ENCODE measurements around the gene HPCAL1.
"Not testable (repeated sequence)": the region's sequence is repeated elsewhere in the genome, so short reads cannot be mapped to it uniquely, and the experiment has no call there.

Gene HPCAL1

DNA sequence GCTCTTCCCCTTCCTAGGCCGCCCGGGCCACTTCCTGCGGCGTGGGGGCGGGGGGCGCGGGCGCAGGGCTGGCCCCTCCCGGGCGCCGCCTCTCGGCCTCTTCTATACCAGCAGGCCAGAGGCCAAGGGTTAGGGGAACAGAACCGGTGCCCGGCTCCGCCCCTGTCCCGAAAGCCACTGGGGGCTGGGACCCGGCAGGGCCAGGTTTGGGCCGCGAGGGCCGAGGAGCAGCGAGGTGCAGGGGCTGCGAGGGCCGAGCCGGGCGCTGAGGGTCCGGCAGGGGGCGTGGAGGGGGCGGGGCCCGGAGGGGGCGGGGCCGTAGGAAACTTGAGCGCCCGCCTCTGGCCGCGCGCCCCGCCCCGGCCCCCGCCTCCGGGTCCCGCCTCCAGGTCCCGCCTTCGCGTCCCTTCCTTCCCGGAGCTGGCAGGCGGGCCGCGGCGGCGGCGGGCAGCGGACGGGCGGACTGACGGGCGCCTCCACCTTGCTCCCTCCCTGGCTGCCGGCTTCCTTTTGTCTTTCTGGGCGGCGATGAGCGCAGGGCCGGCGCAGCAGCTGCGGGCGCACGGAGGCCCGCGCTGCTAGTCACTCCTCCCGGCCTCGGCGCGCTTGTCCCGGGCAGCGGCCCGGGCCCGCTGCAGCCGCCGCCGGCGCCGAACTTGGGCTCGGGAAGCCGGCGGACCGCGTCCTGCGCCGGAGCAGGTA is at the start of gene HPCAL1:
Gene HPCAL1, plus strand, starts transcription at position 426 of the 702 bp plus-strand sequence. CDS start 116,854 bp downstream, outside the sequence.
- FAIRE-seq = no peak

DNA sequence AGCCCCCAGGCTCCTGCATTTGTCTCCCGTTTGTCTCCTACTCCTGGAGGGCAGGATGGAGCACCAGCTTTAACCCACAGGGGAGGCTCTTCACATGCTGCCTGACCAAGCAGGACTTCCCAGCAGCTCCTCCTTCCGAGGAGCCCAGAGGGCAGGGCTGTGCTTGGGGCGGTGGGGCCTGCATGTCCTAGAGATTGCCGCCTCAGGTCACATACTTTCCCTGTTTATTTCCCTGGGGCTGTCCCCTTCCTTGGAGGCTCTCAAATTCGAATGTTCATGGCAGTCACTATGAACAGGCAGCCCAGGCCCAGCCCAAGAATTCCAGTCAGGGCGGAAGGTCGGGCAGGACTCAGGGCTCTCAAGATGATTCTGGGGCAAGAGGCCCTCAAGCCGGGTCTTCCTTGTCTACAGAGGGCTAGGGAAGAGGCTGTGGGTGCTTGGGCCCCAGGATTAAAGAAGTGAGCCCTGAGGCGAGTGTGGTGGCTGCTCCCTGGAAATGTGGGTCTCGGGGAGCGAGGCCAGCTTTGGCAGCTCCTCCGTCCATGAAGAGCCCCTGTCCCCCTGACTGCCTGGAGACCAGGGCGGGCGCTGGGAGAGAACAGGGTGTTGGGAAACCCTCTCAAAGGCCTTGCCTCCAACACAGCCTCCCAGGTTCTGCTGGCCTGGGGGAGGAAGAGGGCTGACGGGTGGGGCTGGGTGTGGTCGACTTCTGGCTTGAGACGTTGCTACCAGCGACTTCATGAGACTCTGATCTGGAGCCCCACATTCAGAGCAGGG is 48.9 kb upstream of the HPCAL1 start:
- no peak for FAIRE-seq

DNA sequence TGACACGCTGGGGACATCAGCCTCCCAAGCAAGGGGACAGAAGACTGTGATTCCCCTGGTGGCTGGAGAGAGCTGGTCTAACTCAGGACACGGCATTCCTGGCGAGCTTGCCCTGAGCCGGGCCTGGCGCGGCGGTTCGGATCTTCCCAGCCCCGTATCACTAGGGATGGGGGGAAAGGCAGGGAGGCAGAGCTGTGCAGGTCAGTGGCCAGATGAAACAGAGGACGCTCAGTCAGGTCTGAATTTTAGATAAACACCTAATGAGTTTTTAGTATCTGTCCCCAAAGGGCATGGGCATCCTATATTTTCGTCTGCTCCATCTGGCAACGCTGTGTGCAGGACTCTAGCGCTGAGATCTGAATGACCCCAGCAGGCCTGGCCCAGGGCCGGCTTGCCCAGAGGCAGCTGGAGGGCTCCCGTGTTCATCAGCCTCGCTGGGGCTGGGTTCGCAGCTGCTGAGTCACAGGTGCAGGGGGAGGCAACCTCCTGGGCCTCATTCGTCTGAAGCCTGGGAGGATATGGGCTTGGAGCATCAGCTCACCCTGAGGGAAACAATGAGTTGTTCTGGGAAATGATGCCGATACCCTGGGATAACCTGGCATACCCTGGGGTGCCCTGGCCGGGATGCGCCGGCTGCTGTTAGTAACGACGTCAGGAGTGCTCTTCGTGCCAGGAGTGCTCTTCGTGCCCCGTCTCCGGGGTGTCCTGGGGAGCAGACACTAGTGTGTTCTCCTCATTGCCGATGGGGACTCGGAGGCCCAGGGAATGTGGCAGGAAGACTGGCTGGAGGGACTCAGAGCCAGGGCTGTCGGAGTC is 48.1 kb upstream of the HPCAL1 start:
- FAIRE-seq = no peak

DNA sequence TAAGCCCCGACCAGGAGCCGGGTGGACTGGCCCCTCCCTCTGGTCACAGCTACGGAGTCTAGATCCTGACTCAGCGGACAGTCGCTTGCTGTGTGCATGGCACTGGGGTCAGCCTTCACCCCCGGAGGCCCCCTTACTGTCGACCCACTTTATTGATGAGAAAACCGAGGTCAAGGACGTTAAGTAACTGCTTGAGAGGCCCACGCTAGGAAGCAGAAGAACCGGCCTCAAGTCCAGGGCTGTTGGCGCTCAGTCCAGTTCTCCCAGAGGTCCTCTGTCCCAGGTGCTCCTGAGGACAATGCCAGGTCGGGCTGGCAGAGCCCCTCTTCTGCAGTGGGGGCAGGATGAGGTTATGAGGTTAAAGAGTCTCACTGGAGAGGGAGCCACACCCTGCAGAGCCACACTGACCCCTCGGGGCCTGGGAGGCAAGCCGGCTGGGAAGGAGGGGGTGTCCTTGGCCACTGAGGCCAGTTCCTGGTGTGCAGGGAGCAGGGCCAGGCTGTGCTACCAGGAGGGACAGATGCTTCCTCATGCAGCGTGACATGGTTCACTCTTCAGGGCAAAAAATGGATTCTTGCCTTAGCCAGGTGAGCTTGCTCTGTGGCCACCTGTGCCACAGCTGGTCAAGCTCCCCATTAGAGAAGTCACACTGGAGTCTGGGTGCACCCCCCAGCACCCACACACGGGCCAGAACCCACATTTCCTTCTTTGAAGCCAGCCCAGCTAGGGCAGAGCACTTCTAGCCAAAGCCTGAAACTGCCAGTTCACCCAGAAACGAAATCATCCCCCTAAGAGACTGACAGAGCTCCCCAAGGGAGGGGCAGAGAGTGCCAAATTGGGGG is 47.3 kb upstream of the HPCAL1 start:
- FAIRE-seq = no peak

DNA sequence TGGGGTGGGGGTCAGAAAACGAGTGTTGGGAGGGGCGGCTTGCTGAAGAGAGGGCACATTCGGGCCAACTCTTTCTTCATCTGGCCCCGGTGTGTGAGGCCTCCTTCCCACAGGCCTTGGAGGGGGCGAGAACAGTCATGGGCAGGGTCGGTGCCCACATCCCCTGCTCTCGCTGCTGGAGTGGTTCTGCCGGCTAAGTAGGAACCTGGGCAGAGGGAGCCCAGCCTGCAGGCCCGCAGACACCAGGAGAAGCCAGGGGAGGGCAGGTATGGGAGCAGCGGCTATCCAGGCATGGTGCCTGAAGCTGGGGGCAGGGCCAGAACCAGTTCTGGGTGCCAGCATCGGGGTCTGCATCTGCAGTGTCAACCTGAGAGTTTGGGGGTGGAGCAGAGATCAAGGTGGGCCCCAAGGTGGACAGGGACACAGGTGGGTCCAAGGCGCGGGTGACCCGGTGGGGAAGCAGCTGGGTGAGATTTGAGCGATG is 46.6 kb upstream of the HPCAL1 start:
- FAIRE-seq = no peak

DNA sequence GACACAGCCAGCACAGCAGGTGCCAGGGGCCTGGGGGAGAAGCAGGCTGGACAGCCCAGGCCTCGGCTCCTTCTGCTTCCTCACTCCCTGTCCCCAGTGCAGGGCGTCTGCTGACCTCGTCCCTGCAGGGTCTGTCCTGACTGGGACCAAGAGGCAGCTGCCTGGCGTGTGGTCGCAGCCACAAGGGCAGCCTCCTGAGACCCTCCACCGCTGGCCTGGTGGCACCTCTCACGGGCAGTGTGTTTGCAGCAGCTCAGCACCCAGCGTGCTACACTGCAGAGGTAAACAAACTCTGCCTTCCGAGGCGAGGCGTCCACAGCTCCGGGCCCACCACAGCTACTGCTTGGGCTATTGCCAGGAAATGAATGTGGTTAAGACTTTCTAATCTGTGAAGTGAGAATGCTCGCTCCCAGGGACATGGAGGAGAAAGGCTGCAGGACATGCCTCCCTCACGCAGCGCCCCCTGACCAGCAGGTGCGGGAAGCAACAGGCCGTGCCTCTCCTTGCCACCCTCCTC is 46.1 kb upstream of the HPCAL1 start:
- FAIRE-seq = no peak

DNA sequence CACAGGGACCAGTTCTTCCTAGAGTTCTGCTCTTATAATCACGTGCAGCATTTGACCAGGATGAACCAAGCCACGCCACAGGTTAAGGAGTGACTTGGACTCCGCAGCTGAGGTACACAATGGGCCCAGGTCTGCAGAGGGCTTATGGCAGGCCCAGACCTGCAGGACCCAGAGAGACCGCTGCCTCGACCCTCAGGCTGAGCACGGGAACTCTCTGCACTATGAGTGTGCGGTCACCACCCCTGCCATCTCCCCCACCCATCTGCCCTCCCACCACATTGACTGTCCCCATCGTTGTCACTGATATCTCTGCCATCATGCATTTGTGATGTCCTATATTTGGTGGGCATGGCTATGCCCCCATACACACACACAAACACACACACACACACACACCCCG is 45.7 kb upstream of the HPCAL1 start:
- FAIRE-seq = no peak

DNA sequence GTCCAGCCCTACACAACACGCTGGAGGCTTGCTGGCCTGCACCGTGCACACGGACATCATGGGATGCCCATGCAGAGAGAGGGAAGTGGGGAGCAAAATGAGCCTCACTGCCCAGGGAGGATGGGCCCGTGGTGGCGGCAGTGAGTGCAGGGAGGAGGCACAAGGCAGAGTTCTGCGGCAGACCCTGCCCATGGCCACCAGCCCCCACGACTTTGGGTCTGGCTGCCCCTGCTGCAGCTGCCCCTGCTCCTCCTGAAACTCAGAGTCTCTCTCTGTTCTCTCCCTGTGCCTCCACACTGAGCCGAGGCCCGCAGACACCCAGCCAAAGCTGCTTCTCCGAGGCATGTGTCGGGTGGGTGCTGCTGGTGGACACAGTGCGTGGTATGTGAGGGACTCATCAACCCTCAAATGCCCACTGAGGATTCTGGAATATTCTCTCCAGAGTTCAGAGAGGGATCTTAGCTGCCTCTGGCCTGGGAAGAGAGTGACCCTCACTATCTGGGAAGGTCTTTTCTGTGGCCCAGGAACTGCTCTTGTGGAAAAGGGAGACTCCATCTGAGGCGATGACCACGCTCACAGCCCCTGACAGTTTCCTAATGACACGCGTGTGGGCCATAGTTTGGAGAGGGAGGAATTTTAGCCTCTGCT is 45.1 kb upstream of the HPCAL1 start:
- no peak for FAIRE-seq

DNA sequence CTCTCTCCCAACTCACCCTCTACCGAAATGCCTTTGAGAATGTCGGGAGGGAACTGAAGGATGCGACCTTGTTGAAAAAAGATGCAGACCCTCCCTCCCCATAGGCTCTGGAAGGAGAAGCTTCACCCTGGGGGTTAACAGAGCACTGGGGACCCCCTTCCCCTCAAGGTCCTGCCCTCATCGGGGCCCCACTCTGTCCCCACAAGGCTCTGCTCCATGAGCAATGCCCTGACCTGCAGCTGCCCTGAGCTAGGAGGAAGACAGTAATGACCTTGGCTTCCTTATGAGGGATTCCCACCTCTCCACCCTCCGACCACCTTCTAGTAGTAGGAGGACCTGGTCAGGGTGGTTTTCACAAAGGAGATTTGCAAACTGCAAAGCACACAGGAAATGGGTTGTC is 44.4 kb upstream of the HPCAL1 start:
- FAIRE-seq = no peak

DNA sequence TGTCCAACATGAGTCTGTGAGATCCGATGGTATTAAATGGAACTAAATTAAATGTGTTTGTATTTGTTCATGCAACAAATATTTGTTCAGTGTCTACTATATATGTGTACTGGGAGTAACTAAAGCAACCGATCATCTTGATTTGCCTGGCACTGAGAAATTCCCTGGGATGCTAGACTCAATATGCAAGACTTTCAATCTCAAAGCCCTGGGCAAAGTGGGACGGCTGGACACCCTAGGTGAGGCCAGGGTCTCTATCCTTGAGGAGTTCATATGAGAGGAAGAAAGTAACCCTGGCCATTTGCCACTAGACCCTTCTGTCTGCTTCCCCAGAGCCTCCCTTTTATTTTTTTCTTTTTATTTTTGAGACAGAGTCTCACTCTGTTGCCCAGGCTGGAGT is 44.0 kb upstream of the HPCAL1 start:
- no peak for FAIRE-seq

DNA sequence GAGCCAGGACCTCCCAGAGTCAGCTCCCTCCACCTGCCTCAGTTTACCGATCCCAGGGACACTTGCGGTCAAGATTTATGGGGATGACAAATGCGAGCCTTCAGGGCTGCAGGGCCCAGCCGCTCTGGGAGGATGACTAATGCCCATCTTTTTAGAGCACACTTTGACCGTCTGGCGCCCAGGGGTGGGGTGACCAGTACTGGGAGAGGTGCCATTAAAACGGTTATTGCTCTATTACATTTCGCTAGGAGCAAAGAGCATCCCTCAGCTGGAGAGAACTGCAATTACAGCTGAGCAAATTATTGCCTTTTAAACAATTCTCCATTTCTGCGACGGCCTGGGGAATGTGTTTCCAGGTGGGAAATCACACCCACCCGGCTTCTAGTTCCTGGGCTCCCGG is 42.6 kb upstream of the HPCAL1 start:
- FAIRE-seq = no peak

DNA sequence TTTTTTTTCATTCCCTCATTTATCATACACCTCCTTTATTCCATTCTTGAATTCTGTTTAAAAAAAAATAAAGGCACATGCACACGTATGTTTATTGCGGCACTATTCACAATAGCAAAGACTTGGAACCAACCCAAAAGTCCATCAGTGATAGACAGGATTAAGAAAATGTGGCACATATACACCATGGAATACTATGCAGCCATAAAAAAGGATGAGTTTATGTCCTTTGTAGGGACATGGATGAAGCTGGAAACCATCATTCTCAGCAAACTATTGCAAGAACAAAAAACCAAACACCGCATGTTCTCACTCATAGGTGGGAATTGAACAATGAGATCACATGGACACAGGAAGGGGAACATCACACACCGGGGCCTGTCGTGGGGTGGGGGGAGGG is 39.2 kb upstream of the HPCAL1 start:
- FAIRE-seq = not testable (repeated sequence)

DNA sequence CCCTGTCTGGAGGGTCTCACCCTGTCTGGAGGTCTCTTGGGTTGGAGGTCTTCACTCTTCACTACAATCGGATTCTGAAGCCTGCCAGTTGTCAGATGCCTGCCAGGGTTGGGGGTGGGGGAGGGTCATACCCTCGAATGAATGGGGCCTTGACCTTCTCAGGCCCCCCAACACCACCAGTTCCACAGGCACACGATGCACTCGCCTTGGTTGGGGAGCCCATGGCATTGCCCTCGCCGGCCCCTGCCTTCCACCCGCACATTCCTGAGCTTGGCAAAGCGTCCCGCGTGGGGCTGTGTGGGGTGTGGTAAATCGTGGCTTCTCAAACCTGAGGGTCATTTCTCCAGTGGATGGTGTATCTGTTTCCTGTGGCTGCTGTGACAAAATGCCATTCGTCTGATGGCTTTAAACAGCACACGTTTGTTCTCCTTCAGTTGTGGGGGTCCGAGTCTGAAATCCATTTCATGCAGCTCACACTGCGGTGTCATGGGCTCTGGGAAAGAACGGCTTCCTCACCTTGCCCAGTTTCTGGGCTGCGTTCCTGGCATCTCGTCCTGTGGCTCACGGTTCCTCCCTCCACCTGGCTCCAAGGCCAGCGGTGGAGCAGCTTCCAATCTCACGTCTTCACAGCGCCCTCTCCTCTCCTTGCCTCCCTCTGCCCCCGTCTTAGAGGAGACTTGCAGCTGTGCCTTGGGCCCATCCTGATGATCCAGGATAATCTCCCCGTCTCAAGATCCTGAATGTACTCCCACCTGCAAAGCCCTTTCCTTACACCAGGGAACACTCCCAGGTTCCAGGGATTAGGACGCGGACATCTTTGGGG is 38.0 kb upstream of the HPCAL1 start:
- FAIRE-seq = no peak

DNA sequence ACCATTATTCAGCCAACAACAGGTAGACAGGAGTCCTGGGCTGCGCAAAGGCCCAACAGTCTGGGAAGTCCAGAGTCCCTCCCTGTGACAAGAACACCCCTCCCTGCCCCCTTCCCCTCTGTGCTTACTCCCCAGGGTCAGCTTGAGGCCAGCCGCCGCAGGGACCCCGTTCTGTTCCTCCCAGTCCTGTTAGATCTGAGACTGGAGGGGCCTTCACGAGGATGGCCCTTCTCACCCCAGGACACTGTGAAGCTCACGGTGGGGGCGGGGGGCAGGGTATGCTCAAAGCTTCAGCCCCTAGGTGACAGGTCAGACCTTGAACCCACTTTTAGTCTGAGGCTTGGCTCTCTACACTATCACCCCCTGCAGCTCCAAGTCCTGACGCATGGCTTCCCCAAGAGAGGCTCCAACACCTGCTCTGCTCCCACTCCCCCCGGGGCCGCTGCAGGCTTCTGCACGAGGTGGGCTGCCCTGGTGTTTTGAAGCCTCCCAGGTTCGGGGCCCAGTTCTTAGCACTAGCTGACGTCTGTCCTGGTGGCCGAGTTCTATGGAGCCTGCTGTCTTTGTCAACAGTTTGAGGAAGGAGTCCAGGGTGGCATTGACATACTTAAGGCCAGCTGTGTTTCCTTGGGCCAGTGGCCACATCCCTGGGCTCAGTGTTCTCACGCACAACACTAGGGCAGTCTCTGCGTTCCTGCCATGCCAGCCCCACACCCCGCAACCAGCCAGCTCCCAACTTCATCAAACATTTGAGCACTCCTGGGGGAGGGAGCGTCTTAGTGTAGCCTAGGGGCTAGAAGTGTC is 37.2 kb upstream of the HPCAL1 start:
- FAIRE-seq = no peak

DNA sequence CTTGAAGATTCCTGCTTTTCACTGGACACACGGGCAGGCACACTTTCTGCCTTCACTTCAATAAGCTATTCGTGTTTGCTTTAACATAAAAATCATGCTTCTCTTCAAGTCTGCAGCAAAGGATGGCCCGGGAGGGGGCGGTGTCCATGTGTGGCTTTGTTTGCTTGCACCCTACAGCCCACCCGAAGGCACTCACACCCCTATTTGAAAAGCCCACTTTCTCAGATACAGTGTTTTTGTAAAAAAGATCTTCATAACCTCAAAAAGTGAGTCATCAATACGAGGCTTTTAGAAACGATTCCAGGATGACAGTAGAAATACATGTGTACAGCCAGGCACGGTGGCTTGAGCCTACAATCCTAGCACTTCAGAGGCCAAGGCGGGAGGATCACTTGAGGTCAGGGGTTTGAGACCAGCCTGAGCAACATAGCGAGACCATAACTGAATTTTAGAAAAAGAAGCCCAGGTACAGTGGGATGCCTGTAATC is 36.5 kb upstream of the HPCAL1 start:
- no peak for FAIRE-seq

DNA sequence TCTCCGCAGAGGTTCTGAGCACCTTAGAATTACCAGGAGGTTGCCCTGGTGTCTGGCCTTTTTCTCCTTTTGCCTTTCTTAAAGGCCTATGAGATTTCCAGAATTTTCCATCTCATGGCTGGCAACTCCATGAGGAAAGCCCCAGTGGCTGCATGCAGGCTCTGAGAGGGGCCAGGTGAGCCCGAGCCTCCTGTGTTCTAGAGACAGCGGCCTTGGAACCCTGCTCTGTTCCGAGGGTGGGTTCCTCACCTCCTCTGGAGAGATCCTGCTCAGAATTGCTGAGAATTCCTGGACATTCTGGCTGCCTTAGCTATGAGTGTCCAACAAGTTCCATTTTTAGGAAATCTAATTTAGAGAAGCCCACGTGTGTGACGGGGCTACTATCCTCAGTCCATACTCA is 35.7 kb upstream of the HPCAL1 start:
- FAIRE-seq = no peak

DNA sequence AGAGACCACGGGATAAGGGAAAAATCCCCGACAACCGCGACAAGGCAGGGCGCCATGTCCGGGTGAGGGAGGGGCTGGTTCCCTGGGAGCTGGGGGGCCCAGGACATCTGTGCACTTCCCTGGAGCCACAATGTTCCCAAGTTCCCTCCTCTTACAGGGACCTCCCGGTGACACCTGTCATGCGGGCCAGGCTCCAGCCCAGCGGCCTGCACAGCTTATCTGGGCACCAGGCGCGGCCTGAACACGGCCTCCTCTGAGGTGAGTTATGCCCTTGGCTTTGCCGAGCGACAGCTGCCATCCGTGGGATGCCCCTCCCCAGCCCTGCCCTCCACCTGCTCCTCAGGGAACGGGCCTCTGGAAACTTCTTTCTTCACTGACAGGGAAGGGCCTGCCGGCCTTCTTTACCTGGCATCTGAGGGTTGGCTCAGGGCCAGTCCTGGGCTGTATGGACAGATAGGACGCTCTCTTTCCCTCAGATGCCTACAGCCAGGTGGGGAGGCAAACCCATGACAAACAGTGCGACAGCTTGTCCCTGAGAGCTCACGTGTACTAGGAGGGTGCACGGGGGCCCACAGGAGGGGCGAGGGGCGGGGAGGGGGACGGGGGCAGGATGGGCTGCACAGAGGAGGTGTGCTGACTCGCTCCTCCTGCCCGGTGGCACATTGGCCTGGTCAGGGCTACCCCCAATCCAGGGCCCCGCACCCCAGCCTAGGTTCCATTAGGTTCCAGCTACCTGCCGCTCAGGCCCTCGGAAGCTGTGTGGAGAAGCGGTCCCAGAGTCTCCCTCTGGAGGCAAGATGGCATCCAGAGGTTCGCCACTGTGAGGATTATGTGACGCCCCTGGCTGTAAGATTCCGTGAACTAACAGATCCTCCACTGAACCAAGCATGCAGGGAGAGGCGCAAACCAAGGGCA is 34.9 kb upstream of the HPCAL1 start:
- FAIRE-seq = no peak

DNA sequence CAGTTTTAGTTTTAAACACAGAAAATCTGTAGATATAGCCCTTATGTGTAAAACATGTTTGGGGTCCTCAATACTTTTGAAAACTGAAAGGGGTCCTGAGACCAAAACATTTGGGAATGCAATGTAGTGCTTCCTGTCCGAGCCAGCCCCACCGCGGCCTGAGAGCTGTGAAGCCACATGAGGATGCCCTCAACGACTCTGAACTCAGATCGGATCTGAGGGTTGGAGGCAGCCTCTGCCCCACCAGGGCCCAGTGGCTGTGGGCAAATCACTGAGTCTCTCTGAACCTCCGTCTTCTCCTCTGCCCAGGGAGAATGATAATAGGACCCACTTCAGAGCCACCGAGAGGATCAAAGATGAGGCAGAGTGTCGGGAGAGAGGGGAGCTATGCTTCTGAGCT is 33.4 kb upstream of the HPCAL1 start:
- no peak for FAIRE-seq

Data from TTC549 (cell line).